Panc1 (cell line): ENCODE measurements around the gene CHRNG. TPM values are rescaled to one million over a fixed set of nuclear protein-coding genes. Genes with fewer than 3 reads are reported as not detected.

ENCODE experiments used
- ATAC-seq: fragments of 200-7000 bp; cut with Tn5 transposase; 2 replicates; pipeline ENCODE4 v1.9.1; 2020; ENCODE audit warnings: mild to moderate bottlenecking, moderate library complexity
- BruUV-seq: library from RNA; stranded (reverse); fragments of 400-500 nt; replicated peaks from 2 replicates; lab custom pipeline; 2021; lab: Mats Ljungman, UMichigan
- CTCF ChIA-PET: fragments of 300-600 bp; sonication (Branson Sonifier 250); formaldehyde crosslinking; loops from one replicate; lab custom pipeline; 2022; ENCODE audit warnings: antibody characterized with exemption; lab: Charles Lee
- POLR2A ChIA-PET: fragments of 300-600 bp; sonication (Branson Sonifier 250); formaldehyde crosslinking; loops from one replicate; lab custom pipeline; 2022; ENCODE audit warnings: antibody characterized with exemption; lab: Charles Lee
- DNase-seq: peaks from one replicate; pipeline ENCODE4 v3.0.0-alpha.2; 2010; ENCODE audit warnings: low read depth, low spot score
- H3K27ac ChIP-seq: 2 replicates; pipeline ENCODE4 v1.5.1; 2011; ENCODE audit warnings: mild to moderate bottlenecking, low read length, inconsistent platforms
- H3K27me3 ChIP-seq: fragments of 200-500 bp; sonication (Bioruptor generic); 2 replicates; pipeline ENCODE4 v1.6.0; 2014; ENCODE audit warnings: low read length, inconsistent platforms; ENCODE audit not compliant: control insufficient read depth, insufficient read depth
- H3K36me3 ChIP-seq: fragments of 200-500 bp; sonication (Bioruptor generic); 2 replicates; pipeline ENCODE4 v1.5.1; 2014; ENCODE audit warnings: inconsistent platforms, mild to moderate bottlenecking, low read length, moderate library complexity; ENCODE audit not compliant: control insufficient read depth, insufficient read depth
- H3K4me1 ChIP-seq: 2 replicates; pipeline ENCODE4 v1.5.1; 2011; ENCODE audit warnings: inconsistent platforms, mild to moderate bottlenecking, low read length, moderate library complexity; ENCODE audit not compliant: control insufficient read depth, insufficient read depth
- H3K4me3 ChIP-seq, 2 experiments: 2 replicates each; pipeline ENCODE4 v1.5.1; 2011 to 2012; ENCODE audit warnings: low read depth in 2 of 2, low read length in 2 of 2, mild to moderate bottlenecking in 2 of 2, inconsistent platforms in 1 of 2, moderate library complexity in 1 of 2
- H3K9me3 ChIP-seq: fragments of 200-500 bp; sonication (Bioruptor generic); 2 replicates; pipeline ENCODE4 v1.5.1; 2014; ENCODE audit warnings: low read depth, mild to moderate bottlenecking, inconsistent platforms, low read length, moderate library complexity; ENCODE audit not compliant: control insufficient read depth, insufficient read depth
- CTCF ChIP-seq: fragments of 450-650 bp; IDR thresholded peaks from 2 replicates; pipeline ENCODE4 v1.5.1; 2017; ENCODE audit warnings: mild to moderate bottlenecking
- POLR2AphosphoS5 ChIP-seq: IDR thresholded peaks from 2 replicates; pipeline ENCODE4 v1.6.1; 2012; ENCODE audit warnings: mild to moderate bottlenecking, low read depth, low read length, moderate library complexity
- REST ChIP-seq, 2 experiments: IDR thresholded peaks; 2 replicates each; pipeline ENCODE4 v1.6.1; 2011 to 2012; ENCODE audit warnings: low read depth in 2 of 2, control low read depth in 1 of 2, low read length in 1 of 2, mild to moderate bottlenecking in 1 of 2, moderate library complexity in 1 of 2; ENCODE audit not compliant: insufficient read depth in 1 of 2
- SIN3A ChIP-seq: IDR thresholded peaks from 2 replicates; pipeline ENCODE4 v1.6.1; 2012; ENCODE audit warnings: low read depth, mild to moderate bottlenecking, low read length, moderate library complexity, borderline replicate concordance; ENCODE audit not compliant: insufficient read depth
- TCF7L2 ChIP-seq: IDR thresholded peaks from 2 replicates; pipeline ENCODE4 v1.6.1; 2011; ENCODE audit warnings: mild to moderate bottlenecking, low read depth, low read length, inconsistent platforms
- in situ Hi-C: cut with HindIII; loops from 2 replicates; pipeline ENCODE4 v1.10.0; 2016; ENCODE audit warnings: low sequenced_read_pairs, low pct_unique_long_range_greater_than_20kb
- intact Hi-C: fragments of 100-400 bp; cut with micrococcal nuclease; formaldehyde crosslinking; loops from one replicate; pipeline ENCODE4 v1.10.0; 2022; ENCODE audit not compliant: unreplicated experiment
- total RNA-seq: library from RNA; stranded (reverse); gene quantifications from one replicate; pipeline ENCODE4 v1.2.1, GENCODE V29; 2021; ENCODE audit not compliant: unreplicated experiment

CHRNG gene
- total RNA-seq, 1 experiment from 2014 or later, result not detected

- no TSS peak for BruUV-seq
- ChIA-PET POLR2A (no interaction called here), CTCF (no interaction called here)
- Histone ChIP-seq H3K4me1 (no peaks in the 10 kb centered on the region), H3K4me3 (no peak overlapping the region), H3K27me3 (no peaks in the 10 kb centered on the region), H3K27ac (no peak overlapping the region), H3K36me3 (no peaks in the 10 kb centered on the region), H3K9me3 (no peaks in the 10 kb centered on the region)
- DNase-seq, result no peak
- in situ Hi-C loops (no loop called here), intact Hi-C loops (no loop called here)
- ATAC-seq, result no peak
- TF ChIP-seq CTCF, result no peak
- no peak for TF ChIP-seq TCF7L2
- no peak for TF ChIP-seq SIN3A
- no peak for TF ChIP-seq POLR2AphosphoS5
- TF ChIP-seq REST (IDR thresholded peaks at IDR 0.05; ENCODE audit: insufficient read depth in 1 of 2, low read depth in 2 of 2, low read length in 1 of 2), result no peak
Measured at GRCh38 chr2:232493701-232494474, 45.6 kb upstream of the CHRNG start.

- in situ Hi-C loops, result no loop called here
Measured at GRCh38 chr2:232494542-232494941, 45.0 kb upstream of the CHRNG start.

More at GRCh38 chr2:232494542-232494941, 45.0 kb upstream of the CHRNG start:
- no peaks in the 10 kb centered on the region for H3K36me3 ChIP-seq
- H3K27ac ChIP-seq, result no peak overlapping the region
- H3K9me3 ChIP-seq, result no peaks in the 10 kb centered on the region
- ChIA-PET POLR2A (no interaction called here), CTCF (no interaction called here)
- H3K27me3 ChIP-seq, result no peaks in the 10 kb centered on the region
- ATAC-seq, result no peak
- no peak for TF ChIP-seq POLR2AphosphoS5
- TF ChIP-seq REST (IDR thresholded peaks at IDR 0.05; ENCODE audit: insufficient read depth in 1 of 2, low read depth in 2 of 2, low read length in 1 of 2), result no peak
- no peak for TF ChIP-seq CTCF
- no peak for TF ChIP-seq TCF7L2
- TF ChIP-seq SIN3A, result no peak
- DNase-seq, result no peak
- no TSS peak for BruUV-seq
- H3K4me3 ChIP-seq, result no peak overlapping the region
- intact Hi-C loops, result no loop called here
- H3K4me1 ChIP-seq, result no peaks in the 10 kb centered on the region
